ENCODE results near the gene ERAS.
A peak's percentile ranks its signal among the peaks of the same experiment; 100 is the strongest.
"Not testable (repeated sequence)": the region's sequence is repeated elsewhere in the genome, so short reads cannot be mapped to it uniquely, and the experiment has no call there.

The ERAS gene

GRCh38 chrX:48798318-48798717 lies 28.0 kb upstream of the ERAS start:
- no peak for DNase-seq

- DNase-seq: no peak
These were observed 25.6 kb upstream of the ERAS start for GRCh38 chrX:48800574-48801279.

- peak; percentile 95 for DNase-seq
These were observed 24.8 kb upstream of the ERAS start, which contains the start of gene HDAC6 for GRCh38 chrX:48801280-48802088. Gene HDAC6 (plus strand): TSS chrX:48802067. CDS start chrX:48802693, 626 bp downstream.

GRCh38 chrX:48802089-48802904 lies 24.0 kb upstream of the ERAS start:
- DNase-seq: peak; percentile 67

- no peak for DNase-seq
These were observed 23.5 kb upstream of the ERAS start for GRCh38 chrX:48802905-48803200.

GRCh38 chrX:48806081-48806480 lies 20.2 kb upstream of the ERAS start:
- DNase-seq: no peak

- DNase-seq: no peak
These were observed 12.7 kb upstream of the ERAS start for GRCh38 chrX:48813644-48814043.

- DNase-seq: no peak
These were observed 11.6 kb upstream of the ERAS start for GRCh38 chrX:48814722-48815121.

- DNase-seq: no peak
These were observed 11.0 kb upstream of the ERAS start for GRCh38 chrX:48815266-48815665.

GRCh38 chrX:48816014-48816810 lies 10.1 kb upstream of the ERAS start:
- no peak for DNase-seq

GRCh38 chrX:48818098-48818497 lies 8.2 kb upstream of the ERAS start:
- no peak for DNase-seq

- no peak for DNase-seq
These were observed 7.4 kb upstream of the ERAS start for GRCh38 chrX:48818866-48819265.

GRCh38 chrX:48819394-48819793 lies 6.9 kb upstream of the ERAS start:
- not testable (repeated sequence) for DNase-seq

- DNase-seq: no peak
These were observed 3.3 kb upstream of the ERAS start for GRCh38 chrX:48823053-48823452.

GRCh38 chrX:48824066-48824465 lies 2.2 kb upstream of the ERAS start:
- DNase-seq: no peak

- no peak for DNase-seq
These were observed 752 bp downstream of the ERAS start for GRCh38 chrX:48826876-48827653.

- DNase-seq: no peak
These were observed 1.3 kb downstream of the ERAS start for GRCh38 chrX:48827654-48827968.

- DNase-seq: no peak
These were observed 2.9 kb downstream of the ERAS start for GRCh38 chrX:48829016-48829735.

GRCh38 chrX:48831136-48831908 lies 5.0 kb downstream of the ERAS start:
- no peak for DNase-seq

- no peak for DNase-seq
These were observed 5.6 kb downstream of the ERAS start for GRCh38 chrX:48831909-48832291.
